Activated gamma-delta T cell treated with Interleukin-2 at 50 U/mL for 16 hours (primary cell): ENCODE data around the gene HPRT1.
"Not testable (repeated sequence)": the region's sequence is repeated elsewhere in the genome, so short reads cannot be mapped to it uniquely, and the experiment has no call there.

ENCODE experiments used
- DNase-seq: peaks from one replicate; pipeline ENCODE4 v3.0.0-alpha.2; 2020

The HPRT1 gene, protein sequence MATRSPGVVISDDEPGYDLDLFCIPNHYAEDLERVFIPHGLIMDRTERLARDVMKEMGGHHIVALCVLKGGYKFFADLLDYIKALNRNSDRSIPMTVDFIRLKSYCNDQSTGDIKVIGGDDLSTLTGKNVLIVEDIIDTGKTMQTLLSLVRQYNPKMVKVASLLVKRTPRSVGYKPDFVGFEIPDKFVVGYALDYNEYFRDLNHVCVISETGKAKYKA

DNA sequence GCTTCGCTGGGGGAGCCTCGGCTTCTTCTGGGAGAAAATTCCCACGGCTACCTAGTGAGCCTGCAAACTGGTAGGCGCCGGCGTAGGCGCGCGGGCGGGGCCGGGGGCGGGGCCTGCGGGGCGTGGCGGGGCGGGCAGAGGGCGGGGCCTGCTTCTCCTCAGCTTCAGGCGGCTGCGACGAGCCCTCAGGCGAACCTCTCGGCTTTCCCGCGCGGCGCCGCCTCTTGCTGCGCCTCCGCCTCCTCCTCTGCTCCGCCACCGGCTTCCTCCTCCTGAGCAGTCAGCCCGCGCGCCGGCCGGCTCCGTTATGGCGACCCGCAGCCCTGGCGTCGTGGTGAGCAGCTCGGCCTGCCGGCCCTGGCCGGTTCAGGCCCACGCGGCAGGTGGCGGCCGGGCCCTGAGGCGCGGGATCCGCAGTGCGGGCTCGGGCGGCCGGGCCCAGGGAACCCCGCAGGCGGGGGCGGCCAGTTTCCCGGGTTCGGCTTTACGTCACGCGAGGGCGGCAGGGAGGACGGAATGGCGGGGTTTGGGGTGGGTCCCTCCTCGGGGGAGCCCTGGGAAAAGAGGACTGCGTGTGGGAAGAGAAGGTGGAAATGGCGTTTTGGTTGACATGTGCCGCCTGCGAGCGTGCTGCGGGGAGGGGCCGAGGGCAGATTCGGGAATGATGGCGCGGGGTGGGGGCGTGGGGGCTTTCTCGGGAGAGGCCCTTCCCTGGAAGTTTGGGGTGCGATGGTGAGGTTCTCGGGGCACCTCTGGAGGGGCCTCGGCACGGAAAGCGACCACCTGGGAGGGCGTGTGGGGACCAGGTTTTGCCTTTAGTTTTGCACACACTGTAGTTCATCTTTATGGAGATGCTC, at the start of gene HPRT1:
TSS of gene HPRT1 (plus strand) at position 161 of the 857 bp plus-strand sequence. CDS start at position 308, 147 bp downstream.
- DNase-seq, result peak; percentile 64

DNA sequence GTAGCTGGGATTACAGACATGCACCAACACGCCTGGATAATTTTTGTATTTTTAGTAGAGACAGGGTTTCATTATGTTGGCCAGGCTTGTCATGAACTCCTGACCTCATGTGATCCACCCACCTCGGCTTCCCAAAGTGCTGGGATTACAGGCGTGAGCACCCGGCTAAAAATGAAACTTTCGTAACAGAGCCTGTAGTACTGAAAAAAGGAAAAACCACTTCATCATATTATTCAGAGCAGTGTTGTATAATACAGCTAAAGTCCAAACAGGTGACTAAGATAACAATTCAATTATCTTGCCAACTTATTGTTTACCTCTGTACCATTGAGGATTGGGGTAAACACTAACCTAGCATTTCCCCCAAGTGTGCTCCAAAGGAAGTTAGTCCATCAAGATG, 43.9 kb upstream of the HPRT1 start:
- DNase-seq, result no peak

DNA sequence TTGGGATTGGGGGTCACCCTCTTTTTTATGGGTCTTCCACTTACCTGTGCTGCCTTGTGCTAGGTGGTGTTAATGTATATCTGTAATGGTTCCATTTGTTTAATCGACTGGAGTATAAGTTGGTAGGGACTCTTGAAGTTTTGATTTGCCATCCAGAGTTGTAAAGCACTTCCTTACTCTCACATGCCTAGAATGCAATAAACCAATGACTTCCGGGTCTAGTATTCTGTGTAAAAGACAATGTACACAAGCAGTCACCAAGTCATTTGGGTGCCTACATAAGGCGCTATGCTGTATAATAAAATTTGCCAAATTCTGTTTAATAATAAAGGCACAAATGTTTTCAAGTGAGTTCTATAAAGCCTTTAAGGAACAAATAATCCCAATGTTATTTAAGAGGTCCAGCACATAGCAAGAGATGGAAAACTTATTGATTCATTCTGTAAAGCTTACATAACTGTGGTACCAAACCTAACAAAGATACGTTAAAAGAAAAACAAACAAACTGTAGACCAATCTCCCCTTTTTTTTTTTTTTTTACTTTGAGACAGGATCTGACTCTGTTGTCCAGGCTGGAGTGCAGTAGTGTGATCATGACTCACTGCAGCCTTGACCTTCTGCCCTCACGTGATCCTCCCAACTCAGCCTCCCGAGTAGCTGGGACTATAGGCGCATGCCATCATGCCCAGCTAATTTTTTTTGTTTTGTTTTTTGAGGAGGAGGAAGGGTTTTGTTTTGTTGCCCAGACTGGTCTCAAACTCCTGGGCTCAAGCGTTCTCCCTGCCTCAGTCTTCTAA, 41.5 kb upstream of the HPRT1 start:
- DNase-seq, result no peak

DNA sequence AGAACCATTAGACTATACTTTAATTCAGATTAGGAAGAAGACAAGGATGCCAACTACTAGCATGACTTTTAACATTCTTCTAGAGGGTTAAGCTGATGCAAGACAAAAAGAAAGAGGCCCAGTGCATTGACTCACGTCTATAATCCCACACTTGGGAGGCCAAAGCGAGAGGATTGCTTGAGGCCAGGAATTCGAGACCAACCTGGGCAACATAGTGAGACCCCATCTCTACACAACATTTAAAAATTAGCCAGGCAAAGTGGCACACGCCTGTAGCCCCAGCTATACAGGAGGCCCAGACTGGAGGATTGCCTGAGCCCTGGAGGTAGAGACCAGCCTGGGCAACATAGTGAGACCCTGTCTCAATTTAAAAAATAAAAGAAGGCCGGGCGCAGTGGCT, 40.2 kb upstream of the HPRT1 start:
- no peak for DNase-seq

DNA sequence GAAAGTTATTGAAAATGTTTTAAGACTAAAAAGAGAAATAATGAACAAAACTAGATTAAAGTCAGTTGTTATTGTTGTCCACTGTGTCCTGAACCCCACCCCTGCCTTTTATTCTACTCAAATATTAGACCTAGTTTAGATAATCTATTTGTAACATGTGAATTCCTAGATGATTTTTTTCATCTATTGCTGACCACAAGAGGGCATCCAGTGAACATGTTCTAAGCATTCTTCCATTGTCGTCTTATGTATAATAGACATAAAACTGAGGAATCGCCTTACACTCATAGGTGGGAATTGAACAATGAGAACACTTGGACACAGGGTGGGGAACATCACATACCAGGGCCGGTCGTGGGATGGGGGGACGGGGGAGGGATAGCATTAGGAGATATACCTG, 36.4 kb upstream of the HPRT1 start:
- DNase-seq, result no peak

DNA sequence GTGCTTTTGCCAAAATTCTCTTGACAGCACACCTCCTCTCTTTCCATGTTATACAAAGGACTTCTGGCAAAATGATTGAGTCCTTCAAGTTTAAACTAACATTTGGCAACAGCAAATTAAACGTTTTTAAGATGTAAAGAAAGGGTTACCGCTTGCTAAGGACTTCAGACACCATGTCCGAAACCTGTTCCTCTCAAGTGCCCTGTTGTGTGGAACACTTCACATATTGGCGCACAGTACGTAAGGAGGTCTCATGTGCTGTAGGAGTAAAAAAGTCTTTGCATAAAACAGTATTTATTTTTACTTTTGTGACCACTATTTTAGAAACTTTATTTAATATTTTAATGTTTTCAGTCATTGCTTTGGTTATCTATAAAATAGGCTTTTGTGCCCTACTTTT, 33.7 kb upstream of the HPRT1 start:
- DNase-seq, result no peak

DNA sequence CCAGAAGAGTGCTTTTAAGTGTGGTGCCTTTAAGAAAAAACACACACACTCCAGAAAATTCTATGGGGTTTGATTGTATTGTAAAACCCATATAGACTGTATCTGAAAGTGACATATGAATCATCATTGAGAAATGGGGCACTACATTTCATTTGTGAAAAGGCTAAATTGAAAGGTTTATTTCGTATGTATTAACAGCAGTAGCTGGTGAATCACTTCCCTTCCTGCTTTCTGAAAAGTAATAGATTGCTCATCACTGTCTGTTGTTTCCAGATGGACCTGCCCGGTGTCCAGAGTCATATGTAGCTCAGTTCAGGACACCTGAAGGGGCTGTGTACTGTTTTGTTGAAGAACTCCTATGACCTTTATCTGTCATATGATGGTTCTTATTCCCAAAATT, 28.1 kb upstream of the HPRT1 start:
- no peak for DNase-seq

DNA sequence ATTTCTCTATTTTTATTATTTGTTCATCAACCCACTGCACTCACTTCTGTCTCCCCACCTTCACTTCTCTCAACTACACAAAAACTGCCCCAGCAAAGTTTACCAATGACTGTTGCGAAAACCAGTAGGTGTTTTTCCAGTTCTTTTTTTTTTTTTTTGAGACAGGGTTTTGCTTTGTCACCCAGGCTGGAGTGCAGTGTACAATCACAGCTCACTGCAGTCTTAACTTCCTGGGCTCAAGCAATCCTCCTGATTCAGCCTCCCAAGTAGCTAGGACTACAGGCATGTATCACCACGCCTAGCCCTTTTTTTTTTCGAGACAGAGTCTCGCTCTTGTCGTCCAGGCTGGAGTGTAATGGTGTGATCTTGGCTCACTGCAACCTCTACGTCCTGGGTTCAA, 24.1 kb upstream of the HPRT1 start:
- DNase-seq, result no peak

DNA sequence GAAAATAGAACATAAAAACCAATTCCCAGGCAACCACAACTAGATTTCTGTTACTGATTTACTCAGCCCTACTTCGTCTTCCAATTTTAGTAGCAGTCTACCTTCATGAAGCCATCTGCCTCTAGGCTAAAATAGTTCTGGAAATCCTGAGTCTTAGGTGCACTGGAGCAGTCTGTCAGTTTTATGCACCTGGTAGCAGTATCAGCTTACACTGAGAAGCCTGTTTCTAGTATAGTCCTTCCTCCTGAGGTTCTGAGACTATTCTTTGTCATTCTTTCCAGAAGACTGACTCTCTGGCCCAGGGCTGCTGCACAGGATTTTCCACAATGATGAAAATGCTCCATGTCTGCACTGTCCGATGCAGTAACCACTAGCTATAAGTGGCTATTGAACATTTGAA, 16.9 kb upstream of the HPRT1 start:
- no peak for DNase-seq

DNA sequence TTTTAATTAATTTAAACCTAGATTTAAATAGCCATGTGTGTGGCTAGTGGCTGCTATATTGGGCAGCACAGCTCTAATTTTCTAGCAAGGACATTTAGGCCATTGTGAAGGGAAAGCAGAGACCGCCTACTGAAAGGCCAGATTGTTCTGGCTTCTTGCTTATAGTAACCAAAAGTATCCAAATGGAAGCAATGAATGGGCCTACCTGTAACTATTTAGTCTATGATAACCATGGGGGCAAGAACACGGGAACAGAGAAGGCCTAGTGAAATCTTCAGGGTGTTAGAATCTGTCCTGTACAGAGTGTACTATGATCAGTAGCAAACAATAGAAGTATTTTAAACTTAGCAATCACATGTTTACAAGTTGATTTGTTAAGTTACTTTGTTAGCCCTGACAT, 16.5 kb upstream of the HPRT1 start:
- DNase-seq, result no peak

DNA sequence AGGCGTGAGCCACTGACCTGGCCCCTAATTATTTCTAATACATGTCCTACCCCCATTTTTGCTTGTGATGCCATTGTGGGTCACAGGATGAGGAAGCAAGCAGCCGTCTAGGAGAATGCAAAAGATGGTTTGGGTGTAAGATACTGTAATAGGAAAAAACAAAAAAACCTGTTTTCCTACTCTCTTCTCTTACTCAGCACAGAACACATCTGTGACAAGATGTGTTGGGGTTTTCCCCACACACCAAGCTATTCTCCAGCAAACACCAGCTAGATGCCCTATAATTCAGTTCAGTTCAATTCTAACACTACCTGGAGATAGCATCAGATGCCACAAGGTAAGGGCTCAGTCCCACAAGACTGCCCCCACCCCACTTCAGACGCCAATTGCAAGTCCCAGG, 15.3 kb upstream of the HPRT1 start:
- DNase-seq, result no peak

DNA sequence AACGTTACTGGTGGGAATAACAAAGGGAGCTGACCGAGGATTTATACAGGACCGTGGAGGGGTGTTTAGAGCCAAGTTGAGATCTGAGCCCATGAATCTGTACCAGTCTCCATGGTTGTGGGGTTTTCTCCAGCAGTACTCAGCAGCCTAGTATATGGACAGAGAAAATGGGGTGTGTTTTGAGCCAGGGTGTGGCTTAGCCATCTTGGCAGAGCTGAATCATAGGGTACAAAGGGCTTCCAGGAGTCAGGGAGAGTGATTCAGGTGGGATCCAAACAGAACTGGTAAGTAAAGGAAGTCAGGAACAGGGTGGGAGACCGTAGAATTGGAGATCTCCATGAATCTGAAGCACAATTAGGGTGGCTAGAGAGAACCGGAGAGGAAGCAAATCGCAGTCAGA, 7.4 kb upstream of the HPRT1 start:
- DNase-seq, result no peak

DNA sequence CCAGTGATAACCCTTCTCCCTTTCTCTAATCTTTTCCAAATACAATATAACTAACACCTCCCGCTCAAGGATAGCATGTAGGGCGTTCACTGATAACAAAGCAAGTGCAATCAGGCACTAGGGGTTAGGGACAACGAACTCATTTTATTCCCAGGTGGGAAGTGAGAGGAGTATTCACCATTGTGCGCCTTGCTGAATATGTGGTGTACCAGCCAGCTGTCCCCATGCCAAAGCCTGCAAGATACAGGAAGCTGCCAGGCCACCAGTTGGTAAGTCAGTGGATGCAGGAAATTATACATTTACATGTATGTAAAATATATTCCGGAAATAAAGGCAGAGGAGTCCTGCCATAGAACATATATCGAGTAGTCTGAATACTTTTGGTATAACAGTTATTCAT, 6.3 kb upstream of the HPRT1 start:
- no peak for DNase-seq

DNA sequence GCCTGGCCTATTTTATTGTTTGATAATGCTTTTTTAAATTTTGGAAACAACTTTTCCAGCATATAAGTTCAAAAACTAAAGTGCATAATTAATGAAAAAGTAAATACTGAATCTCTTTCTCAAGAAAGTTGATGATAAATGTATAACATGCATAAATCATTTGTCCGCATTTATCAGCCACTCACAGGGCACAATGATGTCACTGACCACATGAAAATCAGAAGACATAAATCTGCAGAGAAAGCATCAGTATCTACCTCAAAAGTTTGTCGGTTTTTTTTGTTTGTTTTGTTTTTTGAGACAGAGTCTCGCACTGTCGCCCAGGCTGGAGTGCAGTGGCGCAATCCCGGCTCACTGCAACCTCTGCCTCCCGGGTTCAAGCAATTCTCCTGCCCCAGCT, 5.5 kb upstream of the HPRT1 start:
- DNase-seq, result no peak

DNA sequence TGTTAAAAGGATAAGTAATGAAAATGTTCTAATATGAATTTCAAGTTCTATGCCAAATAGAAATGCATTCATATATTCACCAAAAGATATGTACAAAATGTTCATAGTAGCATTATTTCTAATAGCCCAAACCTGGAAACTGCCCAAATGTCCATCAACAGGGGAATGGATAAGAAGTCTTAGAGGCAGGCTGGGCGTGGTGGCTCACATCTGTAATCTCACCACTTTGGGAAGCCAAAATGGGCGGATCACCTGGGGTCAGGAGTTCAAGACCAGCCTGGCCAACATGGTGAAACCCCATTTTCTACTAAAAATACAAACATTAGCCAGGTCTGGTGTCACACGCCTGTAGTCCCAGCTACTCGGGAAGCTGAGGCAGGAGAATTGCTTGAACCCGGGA, 2.3 kb upstream of the HPRT1 start:
- DNase-seq, result no peak

DNA sequence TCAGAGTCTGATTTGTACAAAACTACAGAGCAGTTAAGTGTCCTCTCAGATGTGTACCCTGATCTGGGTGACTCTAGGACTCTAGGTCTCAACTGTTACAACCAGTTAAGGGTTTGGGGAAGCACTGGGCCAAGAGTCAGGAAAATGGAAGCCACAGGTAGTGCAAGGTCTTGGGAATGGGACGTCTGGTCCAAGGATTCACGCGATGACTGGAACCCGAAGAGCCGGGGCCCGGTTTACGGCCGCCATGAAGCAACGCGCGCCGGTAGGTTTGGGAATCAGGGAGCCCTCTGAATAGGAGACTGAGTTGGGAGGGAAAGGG, 321 bp upstream of the HPRT1 start:
- DNase-seq, result no peak

DNA sequence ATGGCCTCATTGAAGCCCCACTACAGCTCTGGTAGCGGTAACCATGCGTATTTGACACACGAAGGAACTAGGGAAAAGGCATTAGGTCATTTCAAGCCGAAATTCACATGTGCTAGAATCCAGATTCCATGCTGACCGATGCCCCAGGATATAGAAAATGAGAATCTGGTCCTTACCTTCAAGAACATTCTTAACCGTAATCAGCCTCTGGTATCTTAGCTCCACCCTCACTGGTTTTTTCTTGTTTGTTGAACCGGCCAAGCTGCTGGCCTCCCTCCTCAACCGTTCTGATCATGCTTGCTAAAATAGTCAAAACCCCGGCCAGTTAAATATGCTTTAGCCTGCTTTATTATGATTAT, 876 bp downstream of the HPRT1 start:
- DNase-seq, result no peak

DNA sequence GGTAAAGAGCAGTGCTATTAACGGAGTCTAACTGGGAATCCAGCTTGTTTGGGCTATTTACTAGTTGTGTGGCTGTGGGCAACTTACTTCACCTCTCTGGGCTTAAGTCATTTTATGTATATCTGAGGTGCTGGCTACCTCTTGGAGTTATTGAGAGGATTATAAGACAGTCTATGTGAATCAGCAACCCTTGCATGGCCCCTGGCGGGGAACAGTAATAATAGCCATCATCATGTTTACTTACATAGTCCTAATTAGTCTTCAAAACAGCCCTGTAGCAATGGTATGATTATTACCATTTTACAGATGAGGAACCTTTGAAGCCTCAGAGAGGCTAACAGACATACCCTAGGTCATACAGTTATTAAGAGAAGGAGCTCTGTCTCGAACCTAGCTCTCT, 1.5 kb downstream of the HPRT1 start:
- DNase-seq, result no peak

DNA sequence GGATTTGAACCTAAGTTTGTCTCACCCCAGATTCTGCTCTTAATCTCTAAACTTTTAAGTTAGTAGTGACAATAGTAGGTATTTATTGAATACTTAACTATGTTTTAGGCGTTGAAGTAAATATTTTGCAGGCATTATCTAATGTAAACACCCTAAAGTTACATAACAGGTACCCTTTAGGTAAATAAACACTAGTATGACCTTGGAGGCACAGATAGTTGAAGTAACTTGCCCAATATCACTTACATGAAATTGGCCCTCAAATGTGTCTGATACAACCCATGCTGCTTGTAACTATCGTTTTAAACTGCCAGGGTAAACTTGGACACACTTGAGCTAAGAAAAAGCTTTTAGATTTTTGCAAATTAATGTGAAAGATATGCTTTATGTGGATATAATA, 3.0 kb downstream of the HPRT1 start:
- no peak for DNase-seq

DNA sequence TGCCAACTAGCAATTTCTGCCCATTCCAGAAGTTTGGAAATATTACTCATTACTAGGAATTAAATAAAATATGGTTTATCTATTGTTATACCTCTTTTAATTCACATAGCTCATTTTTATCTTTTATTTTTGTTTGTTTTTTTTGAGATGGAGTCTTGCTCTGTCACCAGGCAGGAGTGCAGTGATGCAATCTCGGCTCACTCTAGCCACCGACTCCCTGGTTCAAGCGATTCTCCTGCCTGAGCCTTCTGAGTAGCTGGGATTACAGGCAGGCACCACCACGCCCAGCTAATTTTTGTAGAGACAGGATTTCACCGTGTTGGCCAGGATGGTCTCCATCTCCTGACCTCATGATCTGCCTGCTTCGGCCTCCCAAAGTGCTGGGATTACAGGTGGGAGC, 4.5 kb downstream of the HPRT1 start:
- not testable (repeated sequence) for DNase-seq

DNA sequence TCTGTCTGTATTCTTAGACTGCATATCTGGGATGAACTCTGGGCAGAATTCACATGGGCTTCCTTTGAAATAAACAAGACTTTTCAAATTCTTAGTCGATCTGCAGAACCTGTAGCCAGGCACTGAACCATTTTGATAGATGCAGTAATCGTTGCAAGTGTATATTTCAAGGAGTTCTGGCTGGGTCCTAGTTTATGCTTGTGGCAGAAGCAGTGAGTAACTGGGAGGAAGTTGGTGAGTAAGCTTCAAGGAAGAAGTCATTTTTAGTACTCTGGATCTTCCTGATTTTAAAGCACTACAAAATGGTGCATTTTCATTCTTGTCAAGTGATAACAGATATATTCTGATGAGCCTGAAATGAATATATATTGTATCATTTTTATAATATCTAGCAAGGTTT, 9.5 kb downstream of the HPRT1 start:
- DNase-seq, result no peak

DNA sequence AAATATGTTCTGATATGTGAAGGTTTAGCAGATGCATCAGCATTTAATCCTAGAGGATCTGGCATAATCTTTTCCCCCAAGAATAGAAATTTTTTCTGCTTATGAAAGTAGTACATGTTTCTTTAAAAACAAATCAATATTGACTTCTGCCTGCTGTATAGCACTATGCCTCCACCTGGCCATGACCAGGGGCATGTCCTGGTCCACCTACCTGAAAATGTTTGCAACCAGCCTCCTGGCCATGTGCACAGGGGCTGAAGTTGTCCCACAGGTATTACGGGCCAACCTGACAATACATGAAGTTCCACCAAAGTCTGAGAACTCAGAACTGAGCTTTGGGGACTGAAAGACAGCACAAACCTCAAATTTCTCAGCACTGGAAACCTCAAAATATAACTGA, 10.0 kb downstream of the HPRT1 start:
- DNase-seq, result no peak

DNA sequence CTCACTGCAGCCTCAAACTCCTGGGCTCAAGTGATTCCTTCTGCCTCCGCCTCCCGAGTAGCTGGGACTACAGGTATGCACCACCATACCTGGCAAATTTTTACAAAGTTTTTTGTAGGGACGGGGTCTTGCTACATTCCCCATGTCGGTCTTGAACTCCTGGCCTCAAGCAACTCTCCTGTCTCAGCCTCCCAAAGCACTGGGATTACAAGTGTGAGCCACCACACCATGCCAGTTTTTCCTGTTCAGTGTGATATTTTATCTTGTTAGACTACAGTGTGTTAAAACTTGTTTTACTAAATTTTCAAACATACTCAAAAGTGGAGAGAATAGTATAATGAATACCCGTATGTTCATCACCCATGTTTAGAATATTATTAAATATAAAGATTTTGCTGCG, 12.1 kb downstream of the HPRT1 start:
- no peak for DNase-seq

DNA sequence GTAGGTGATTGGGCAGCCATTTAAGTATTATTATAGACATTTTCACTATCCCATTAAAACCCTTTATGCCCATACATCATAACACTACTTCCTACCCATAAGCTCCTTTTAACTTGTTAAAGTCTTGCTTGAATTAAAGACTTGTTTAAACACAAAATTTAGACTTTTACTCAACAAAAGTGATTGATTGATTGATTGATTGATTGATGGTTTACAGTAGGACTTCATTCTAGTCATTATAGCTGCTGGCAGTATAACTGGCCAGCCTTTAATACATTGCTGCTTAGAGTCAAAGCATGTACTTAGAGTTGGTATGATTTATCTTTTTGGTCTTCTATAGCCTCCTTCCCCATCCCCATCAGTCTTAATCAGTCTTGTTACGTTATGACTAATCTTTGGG, 16.3 kb downstream of the HPRT1 start:
- DNase-seq, result no peak
